Small intestine (tissue), 7 donors: Measurements from ENCODE around the gene LUC7L2. TPM values are rescaled to one million over a fixed set of nuclear protein-coding genes. Genes with fewer than 3 reads are reported as not detected.
"Not testable (repeated sequence)": the region's sequence is repeated elsewhere in the genome, so short reads cannot be mapped to it uniquely, and the experiment has no call there.

ENCODE experiments used
- DNase-seq, 2 donors: peaks; one replicate each; pipeline versions ENCODE4 v3.0.0 to v3.0.0-alpha.2; 2013
- FAIRE-seq: peaks from 2 replicates; lab custom pipeline; 2012; peaks lifted over from hg19 to GRCh38; lab: Jason Lieb, UNC
- H3K27ac ChIP-seq, 3 donors: one replicate each; pipeline ENCODE4 v1.5.1; 2013; ENCODE audit warnings: low read length in 2 of 3, mild to moderate bottlenecking in 2 of 3, control low read depth in 1 of 3, inconsistent platforms in 1 of 3, low read depth in 1 of 3, moderate library complexity in 1 of 3
- H3K27me3 ChIP-seq, 3 donors: one replicate each; pipeline ENCODE4 v1.6.1; 2013; ENCODE audit warnings: low read length in 3 of 3, inconsistent platforms in 1 of 3; ENCODE audit not compliant: control insufficient read depth in 3 of 3, insufficient read depth in 3 of 3
- H3K36me3 ChIP-seq, 3 donors: one replicate each; pipeline ENCODE4 v1.6.1; 2013; ENCODE audit warnings: low read length in 3 of 3, inconsistent platforms in 1 of 3, low read depth in 1 of 3, mild to moderate bottlenecking in 1 of 3, moderate library complexity in 1 of 3; ENCODE audit not compliant: control insufficient read depth in 3 of 3, insufficient read depth in 2 of 3
- H3K4me1 ChIP-seq, 3 donors: one replicate each; pipeline ENCODE4 v1.6.1; 2013; ENCODE audit warnings: low read length in 2 of 3, inconsistent platforms in 1 of 3, low read depth in 1 of 3, mild to moderate bottlenecking in 1 of 3, moderate library complexity in 1 of 3; ENCODE audit not compliant: control insufficient read depth in 3 of 3, insufficient read depth in 2 of 3
- H3K4me3 ChIP-seq, 3 donors: one replicate each; pipeline ENCODE4 v1.5.1; 2013; ENCODE audit warnings: low read length in 3 of 3, control low read depth in 1 of 3, inconsistent platforms in 1 of 3, low read depth in 1 of 3, mild to moderate bottlenecking in 1 of 3, moderate library complexity in 1 of 3
- H3K9me3 ChIP-seq, 2 donors: one replicate each; pipeline ENCODE4 v1.6.1; 2013; ENCODE audit warnings: low read depth in 1 of 2, low read length in 1 of 2; ENCODE audit not compliant: control insufficient read depth in 2 of 2, insufficient read depth in 1 of 2
- WGBS, 3 donors: extraction: QIAGEN DNeasy Blood & Tissue Kit; methylation state at CpG; one replicate each; pipeline ENCODE4 v1.1.7; 2013; 5-methylcytosine and 5-hydroxymethylcytosine counted together
- polyA plus RNA-seq, 4 donors: library from polyadenylated mRNA; stranded (reverse) in 3 of 4; unstranded in 1 of 4; fragments of 200-250 nt in 3 of 4; fragments of 120-200 nt in 1 of 4; gene quantifications; one replicate each; pipeline versions ENCODE4 v1.2.1 to v1.2.3, GENCODE V29; 2013
- donor health status: healthy with polysubstance abuse.
- donor health status: control.
- donor health status: control.
- donor health status: Bipolar disorder and iron deficiency.
- donor health status: healthy.

Gene LUC7L2
- polyA plus RNA-seq, 4 donors = 32.2 to 96.4 (median 40.8) TPM

DNA sequence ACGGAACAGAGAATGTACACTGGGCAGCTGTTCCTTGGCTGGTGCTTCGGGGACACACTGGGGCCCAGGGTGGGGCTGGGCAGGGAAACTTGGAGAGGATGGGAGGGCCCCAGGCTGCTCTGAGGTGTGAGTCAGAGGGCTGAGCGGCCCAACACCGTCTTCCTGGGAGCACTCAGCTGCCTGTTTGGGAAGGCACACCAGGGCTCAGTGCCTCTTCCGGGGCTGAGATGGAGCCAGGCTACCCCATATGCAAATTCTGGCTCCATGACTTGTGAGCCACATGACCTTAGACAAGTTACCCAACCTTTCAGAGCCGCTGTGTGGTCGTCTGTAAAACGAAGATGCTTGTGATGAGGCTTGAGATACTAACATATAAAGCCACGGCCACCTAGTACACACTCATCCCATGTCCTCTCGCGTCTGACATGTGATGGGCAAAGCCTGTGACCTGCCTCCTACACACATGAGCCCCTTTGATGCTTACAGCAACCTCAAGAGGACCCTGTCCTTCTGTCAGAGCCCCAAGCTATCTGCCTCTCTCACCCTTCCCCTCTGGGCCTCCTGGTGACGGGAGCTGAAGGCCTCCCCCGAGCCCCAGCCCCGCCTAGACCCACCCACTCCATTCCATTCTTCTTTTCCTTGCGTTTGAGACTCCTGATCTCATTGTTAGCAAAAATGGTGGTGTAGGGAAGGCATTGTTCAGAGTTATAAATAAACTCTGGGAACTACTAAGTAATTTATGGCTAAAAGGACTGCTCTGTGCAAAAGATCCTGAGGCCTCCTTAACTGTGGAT is 97.7 kb downstream of the LUC7L2 start:
- H3K9me3 ChIP-seq = peaks cover 0 to 2% of the 10 kb centered on the region in 2 donors
- H3K27me3 ChIP-seq = no peaks in the 10 kb centered on the region
- H3K4me3 ChIP-seq = no peak overlapping the region
- no peaks in the 10 kb centered on the region for H3K4me1 ChIP-seq
- FAIRE-seq (no peak), DNase-seq (no peak)
- 69 to 76% (median 76%) methylated on average over 15 of the region's 15 CpGs for WGBS, 3 donors
- no peak overlapping the region for H3K27ac ChIP-seq
- H3K36me3 ChIP-seq = no peaks in the 10 kb centered on the region

- H3K9me3 ChIP-seq = peaks cover 0 to 14% of the 10 kb centered on the region in 2 donors
- not testable (repeated sequence) for H3K4me1 ChIP-seq, H3K27me3 ChIP-seq, H3K4me3 ChIP-seq, FAIRE-seq, H3K27ac ChIP-seq, DNase-seq, H3K36me3 ChIP-seq
- 95 to 99% (median 97%) methylated on average over 12 of the region's 12 CpGs for WGBS, 3 donors
Measured at GRCh38 chr7:139463421-139463820, 103.7 kb downstream of the LUC7L2 start.

GRCh38 chr7:139464511-139464910 is 104.8 kb downstream of the LUC7L2 start:
- DNase-seq, H3K36me3 ChIP-seq, H3K27ac ChIP-seq, FAIRE-seq, H3K4me1 ChIP-seq, H3K27me3 ChIP-seq, H3K4me3 ChIP-seq: not testable (repeated sequence)
- WGBS, 3 donors = 87 to 93% (median 91%) methylated on average over 4 of the region's 4 CpGs
- H3K9me3 ChIP-seq = peaks cover 0 to 14% of the 10 kb centered on the region in 2 donors

- H3K36me3 ChIP-seq, DNase-seq, H3K4me3 ChIP-seq, H3K4me1 ChIP-seq, H3K27ac ChIP-seq, H3K27me3 ChIP-seq, FAIRE-seq: not testable (repeated sequence)
- peaks cover 0 to 14% of the 10 kb centered on the region in 2 donors for H3K9me3 ChIP-seq
- 95 to 96% (median 95%) methylated on average over 10 of the region's 10 CpGs for WGBS, 3 donors
Measured at GRCh38 chr7:139465072-139465471, 105.4 kb downstream of the LUC7L2 start.

- not testable (repeated sequence) for DNase-seq, H3K27me3 ChIP-seq, FAIRE-seq, H3K4me1 ChIP-seq, H3K27ac ChIP-seq, H3K36me3 ChIP-seq, H3K4me3 ChIP-seq
- H3K9me3 ChIP-seq = peaks cover 0 to 12% of the 10 kb centered on the region in 2 donors
- 74 to 76% (median 76%) methylated on average over 7 of the region's 7 CpGs for WGBS, 3 donors
Measured at GRCh38 chr7:139467729-139468128, 108.0 kb downstream of the LUC7L2 start.

DNA sequence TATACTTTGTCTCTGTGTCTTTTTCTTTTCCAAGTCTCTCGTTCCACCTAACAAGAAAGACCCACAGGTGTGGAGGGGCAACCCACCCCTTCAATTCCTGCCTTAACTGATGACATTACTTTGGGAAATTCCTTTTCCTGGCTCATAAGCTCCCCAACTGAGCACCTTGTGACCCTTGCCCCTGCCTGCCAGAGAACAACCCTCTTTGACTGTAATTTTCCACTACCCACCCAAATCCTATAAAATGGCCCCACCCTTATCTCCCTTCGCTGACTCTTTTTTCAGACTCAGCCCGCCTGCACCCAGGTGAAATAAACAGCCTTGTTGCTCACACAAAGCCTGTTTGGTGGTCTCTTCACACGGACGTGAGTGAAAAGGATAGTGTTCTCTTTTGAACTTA is 108.6 kb downstream of the LUC7L2 start:
- H3K4me1 ChIP-seq, H3K27me3 ChIP-seq, DNase-seq, FAIRE-seq, H3K9me3 ChIP-seq, H3K36me3 ChIP-seq, H3K4me3 ChIP-seq, H3K27ac ChIP-seq: not testable (repeated sequence)
- WGBS, 3 donors = 25 to 54% (median 40%) methylated on average over 5 of the region's 5 CpGs

DNA sequence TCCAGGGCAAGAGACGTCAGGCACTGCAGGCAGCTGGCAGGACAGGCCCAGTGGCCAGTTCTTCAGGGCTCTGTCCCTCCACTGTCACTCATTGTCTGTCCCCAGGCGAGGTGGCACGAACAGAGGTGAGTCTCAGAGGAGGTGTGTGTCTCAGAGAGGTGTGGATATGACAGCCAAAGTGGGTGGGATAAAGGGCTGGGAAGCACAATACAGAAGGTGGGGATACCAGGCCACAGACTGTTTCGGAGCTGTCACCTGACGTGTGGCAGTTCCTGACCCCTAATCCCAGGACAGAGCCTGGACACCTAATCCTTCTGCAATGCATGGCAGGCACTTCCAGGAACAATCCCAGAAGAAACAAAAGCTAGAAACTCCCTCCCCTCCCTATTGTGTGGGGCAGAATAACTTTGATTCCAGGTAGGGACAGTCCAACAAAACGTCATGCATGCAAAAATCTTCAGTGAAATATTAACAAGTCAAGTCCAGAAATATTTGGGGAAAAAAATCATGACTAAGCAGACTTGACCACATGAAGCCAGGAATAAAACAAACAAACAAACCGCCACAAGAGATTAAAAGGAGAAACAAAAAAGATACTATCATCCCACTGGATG is 112.2 kb downstream of the LUC7L2 start:
- Histone ChIP-seq H3K4me3 (no peak overlapping the region), H3K4me1 (no peaks in the 10 kb centered on the region), H3K36me3 (no peaks in the 10 kb centered on the region), H3K27ac (no peak overlapping the region), H3K27me3 (no peaks in the 10 kb centered on the region), H3K9me3 (peaks cover 0 to 5% of the 10 kb centered on the region in 2 donors)
- 70 to 73% (median 73%) methylated on average over 7 of the region's 7 CpGs for WGBS, 3 donors
- FAIRE-seq (no peak), DNase-seq (no peak)
